ENCODE results near the gene OR51F2. TPM values are rescaled to one million over a fixed set of nuclear protein-coding genes. Genes with fewer than 3 reads are reported as not detected.

OR51F2 gene
- total and polyA plus RNA-seq, 2 donors (not counting 1 experiment from before 2014, with no cell fraction given) = not detected

DNA sequence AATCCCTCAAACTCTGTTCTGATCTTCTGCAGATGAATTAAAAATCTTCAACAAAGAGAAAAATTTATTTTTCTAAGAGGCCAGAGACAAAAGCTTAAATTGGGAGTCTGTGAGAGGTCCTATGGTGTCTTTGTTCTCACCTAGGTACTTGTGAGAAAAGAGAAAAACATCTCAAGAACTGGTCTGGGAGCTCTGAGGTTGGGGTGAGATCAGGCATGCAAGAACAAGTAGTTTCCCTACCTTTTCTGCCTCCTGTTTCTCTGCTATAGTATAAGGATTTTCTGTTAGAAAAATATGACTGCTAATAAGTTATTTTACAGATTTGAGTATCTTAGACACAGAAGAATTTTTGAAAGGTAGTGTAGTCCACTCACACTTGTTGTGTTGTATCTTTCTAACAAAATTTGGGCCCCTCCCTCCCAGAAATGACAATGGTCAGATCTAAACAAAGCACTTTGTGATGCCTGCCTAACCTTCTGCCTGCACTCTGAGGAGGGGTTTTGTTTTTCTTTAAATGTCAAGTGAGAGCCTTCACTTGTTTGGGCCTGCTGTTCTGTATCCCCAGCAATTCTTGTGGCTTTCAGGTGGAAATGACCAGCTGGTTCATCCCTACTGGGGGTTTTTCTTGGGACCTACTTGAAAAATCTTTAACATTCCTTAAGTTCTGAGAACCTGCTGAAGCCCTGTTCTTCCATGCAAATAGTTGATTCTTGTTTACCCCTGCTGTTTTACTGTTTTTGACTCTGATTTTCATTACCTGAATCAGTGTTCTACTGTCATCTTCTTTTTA lies 41.5 kb downstream of the OR51F2 start:
- H3K9me3 Mint-ChIP-seq (ENCODE audit: insufficient read depth) = no peaks in the 10 kb centered on the region
- no peak for DNase-seq
- no peak for TF ChIP-seq EZH2 (IDR thresholded peaks at IDR 0.05; ENCODE audit: borderline replicate concordance, insufficient read depth, low read depth, low read length, poor library complexity, severe bottlenecking)
- TF ChIP-seq, protein P1, sequence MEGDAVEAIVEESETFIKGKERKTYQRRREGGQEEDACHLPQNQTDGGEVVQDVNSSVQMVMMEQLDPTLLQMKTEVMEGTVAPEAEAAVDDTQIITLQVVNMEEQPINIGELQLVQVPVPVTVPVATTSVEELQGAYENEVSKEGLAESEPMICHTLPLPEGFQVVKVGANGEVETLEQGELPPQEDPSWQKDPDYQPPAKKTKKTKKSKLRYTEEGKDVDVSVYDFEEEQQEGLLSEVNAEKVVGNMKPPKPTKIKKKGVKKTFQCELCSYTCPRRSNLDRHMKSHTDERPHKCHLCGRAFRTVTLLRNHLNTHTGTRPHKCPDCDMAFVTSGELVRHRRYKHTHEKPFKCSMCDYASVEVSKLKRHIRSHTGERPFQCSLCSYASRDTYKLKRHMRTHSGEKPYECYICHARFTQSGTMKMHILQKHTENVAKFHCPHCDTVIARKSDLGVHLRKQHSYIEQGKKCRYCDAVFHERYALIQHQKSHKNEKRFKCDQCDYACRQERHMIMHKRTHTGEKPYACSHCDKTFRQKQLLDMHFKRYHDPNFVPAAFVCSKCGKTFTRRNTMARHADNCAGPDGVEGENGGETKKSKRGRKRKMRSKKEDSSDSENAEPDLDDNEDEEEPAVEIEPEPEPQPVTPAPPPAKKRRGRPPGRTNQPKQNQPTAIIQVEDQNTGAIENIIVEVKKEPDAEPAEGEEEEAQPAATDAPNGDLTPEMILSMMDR (IDR thresholded peaks at IDR 0.05) = no peak
- Histone ChIP-seq H3K9me3 (ENCODE audit: control extremely low read depth in 1 of 3, control insufficient read depth in 2 of 3, insufficient read depth in 1 of 3, low read length in 2 of 3) (no peaks in the 10 kb centered on the region), H3K27me3 (replicated peaks in 1 of 4; ENCODE audit: control extremely low read depth in 1 of 4, control insufficient read depth in 3 of 4, insufficient read depth in 4 of 4, low read length in 3 of 4) (no peaks in the 10 kb centered on the region), H3K36me3 (replicated peaks in 1 of 2; ENCODE audit: control extremely low read depth in 1 of 2, control insufficient read depth in 1 of 2, extremely low read depth in 1 of 2, insufficient read depth in 2 of 2, low read length in 1 of 2) (no peaks in the 10 kb centered on the region), H3K4me3 (ENCODE audit: control extremely low read depth in 1 of 5, extremely low read depth in 1 of 5, insufficient read depth in 1 of 5, low read depth in 2 of 5, low read length in 4 of 5) (no peak overlapping the region), H3K79me2 (ENCODE audit: control insufficient read depth, insufficient read depth, low read length) (no peaks in the 10 kb centered on the region), H3K4me2 (replicated peaks; ENCODE audit: low read depth, low read length, poor library complexity, severe bottlenecking) (no peak overlapping the region), H3K27ac (ENCODE audit: low read length in 2 of 2) (no peak overlapping the region), H2AFZ (ENCODE audit: insufficient read depth, low read depth, low read length, poor library complexity, severe bottlenecking) (no peak overlapping the region), H3K4me1 (ENCODE audit: control insufficient read depth in 2 of 2, insufficient read depth in 2 of 2, low read length in 2 of 2) (no peaks in the 10 kb centered on the region), H3K9ac (ENCODE audit: low read length) (no peak overlapping the region), H4K20me1 (ENCODE audit: control insufficient read depth, insufficient read depth, low read length, poor library complexity, severe bottlenecking) (no peaks in the 10 kb centered on the region)
- POLR2A ChIA-PET = no interaction called here
- no peak overlapping the region for H3K27ac Mint-ChIP-seq
- CTCF ChIA-PET = no interaction called here
- intact Hi-C loops (cut with micrococcal nuclease) = no loop called here
- no peaks in the 10 kb centered on the region for H3K4me1 Mint-ChIP-seq
- no peak for ATAC-seq (ENCODE audit: low read depth)
- H3K27me3 Mint-ChIP-seq = no peaks in the 10 kb centered on the region
- no peak overlapping the region for H3K4me3 Mint-ChIP-seq

DNA sequence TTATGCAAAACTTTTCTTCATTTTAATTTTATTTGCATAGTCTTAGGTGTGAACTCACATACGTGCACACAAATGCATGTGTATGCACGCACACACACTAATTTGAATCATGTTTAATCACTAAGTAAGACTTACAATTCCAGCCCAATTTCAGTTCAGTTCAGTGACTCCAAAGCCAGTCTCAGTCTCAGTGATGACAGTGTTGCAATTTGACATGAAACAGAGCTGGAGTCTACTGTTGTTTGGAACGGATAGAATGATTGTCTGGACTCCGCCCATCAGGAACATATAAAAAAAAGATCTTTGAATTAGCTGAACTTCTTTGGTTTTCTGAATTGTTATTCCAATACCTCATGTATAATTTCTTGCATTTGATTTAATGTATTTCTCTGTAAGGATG lies 42.8 kb downstream of the OR51F2 start:
- Mint-ChIP-seq H3K27ac (no peak overlapping the region), H3K4me1 (no peaks in the 10 kb centered on the region), H3K27me3 (no peaks in the 10 kb centered on the region), H3K9me3 (ENCODE audit: insufficient read depth) (no peaks in the 10 kb centered on the region), H3K4me3 (no peak overlapping the region)
- H4K20me1 ChIP-seq (ENCODE audit: control insufficient read depth, insufficient read depth, low read length, poor library complexity, severe bottlenecking) = no peaks in the 10 kb centered on the region
- intact Hi-C loops (cut with micrococcal nuclease) = no loop called here
- no CpG with 5 or more reads among the region's 4 CpGs for WGBS (ENCODE audit: insufficient coverage)
- no peaks in the 10 kb centered on the region for H3K4me1 ChIP-seq (ENCODE audit: control insufficient read depth in 2 of 2, insufficient read depth in 2 of 2, low read length in 2 of 2)
- DNase-seq = no peak
- no peak overlapping the region for H3K9ac ChIP-seq (ENCODE audit: low read length)
- H3K4me2 ChIP-seq (replicated peaks; ENCODE audit: low read depth, low read length, poor library complexity, severe bottlenecking) = no peak overlapping the region
- H3K27ac ChIP-seq (ENCODE audit: low read length in 2 of 2) = no peak overlapping the region
- ChIA-PET POLR2A (no interaction called here), CTCF (no interaction called here)
- no peaks in the 10 kb centered on the region for H3K36me3 ChIP-seq (replicated peaks in 1 of 2; ENCODE audit: control extremely low read depth in 1 of 2, control insufficient read depth in 1 of 2, extremely low read depth in 1 of 2, insufficient read depth in 2 of 2, low read length in 1 of 2)
- no peak overlapping the region for H2AFZ ChIP-seq (ENCODE audit: insufficient read depth, low read depth, low read length, poor library complexity, severe bottlenecking)
- H3K79me2 ChIP-seq (ENCODE audit: control insufficient read depth, insufficient read depth, low read length) = no peaks in the 10 kb centered on the region
- H3K9me3 ChIP-seq (ENCODE audit: control extremely low read depth in 1 of 3, control insufficient read depth in 2 of 3, insufficient read depth in 1 of 3, low read length in 2 of 3) = no peaks in the 10 kb centered on the region
- no peaks in the 10 kb centered on the region for H3K27me3 ChIP-seq (replicated peaks in 1 of 4; ENCODE audit: control extremely low read depth in 1 of 4, control insufficient read depth in 3 of 4, insufficient read depth in 4 of 4, low read length in 3 of 4)
- no peak for ATAC-seq (ENCODE audit: low read depth)
- TF ChIP-seq, protein P1 (IDR thresholded peaks at IDR 0.05) = no peak
- no peak for TF ChIP-seq EZH2 (IDR thresholded peaks at IDR 0.05; ENCODE audit: borderline replicate concordance, insufficient read depth, low read depth, low read length, poor library complexity, severe bottlenecking)
- no peak overlapping the region for H3K4me3 ChIP-seq (ENCODE audit: control extremely low read depth in 1 of 5, extremely low read depth in 1 of 5, insufficient read depth in 1 of 5, low read depth in 2 of 5, low read length in 4 of 5)

All from B cell (primary cell).